Ishikawa (cell line): Measurements from ENCODE around the gene C10orf62.
A peak's percentile ranks its signal among the peaks of the same experiment; 100 is the strongest.

Experiments used
- CEBPB ChIP-seq: IDR thresholded peaks from 2 replicates; pipeline ENCODE4 v1.6.1; 2012
- CREB1 ChIP-seq: IDR thresholded peaks from 2 replicates; pipeline ENCODE4 v1.6.1; 2012; ENCODE audit warnings: low read depth
- EGR1 ChIP-seq: IDR thresholded peaks from 2 replicates; pipeline ENCODE4 v1.6.1; 2012
- EP300 ChIP-seq: IDR thresholded peaks from 2 replicates; pipeline ENCODE4 v1.6.1; 2012; ENCODE audit warnings: borderline replicate concordance
- FOXM1 ChIP-seq: IDR thresholded peaks from 2 replicates; pipeline ENCODE4 v1.6.1; 2012; ENCODE audit warnings: low read depth, borderline replicate concordance
- NFIC ChIP-seq: IDR thresholded peaks from 2 replicates; pipeline ENCODE4 v1.6.1; 2012
- RAD21 ChIP-seq: IDR thresholded peaks from 2 replicates; pipeline ENCODE4 v1.6.1; 2012; ENCODE audit warnings: low read depth
- TAF1 ChIP-seq: IDR thresholded peaks from 2 replicates; pipeline ENCODE4 v1.6.1; 2012; ENCODE audit warnings: low read depth, mild to moderate bottlenecking
- TCF12 ChIP-seq: IDR thresholded peaks from 2 replicates; pipeline ENCODE4 v1.6.1; 2012; ENCODE audit warnings: low read depth
- TEAD4 ChIP-seq: IDR thresholded peaks from 2 replicates; pipeline ENCODE4 v1.6.1; 2012
- YY1 ChIP-seq: IDR thresholded peaks from 2 replicates; pipeline ENCODE4 v1.6.1; 2012; ENCODE audit warnings: low read depth
- ZBTB7A ChIP-seq: IDR thresholded peaks from 2 replicates; pipeline ENCODE4 v1.6.1; 2012; ENCODE audit warnings: low read depth
- TF ChIP-seq, protein P1 (sequence below): IDR thresholded peaks from 2 replicates; pipeline ENCODE4 v1.6.1; 2012
- TF ChIP-seq, protein P2 (sequence below): IDR thresholded peaks from 2 replicates; pipeline ENCODE4 v1.6.1; 2012
- TF ChIP-seq, protein P3 (sequence below): IDR thresholded peaks from 2 replicates; pipeline ENCODE4 v1.6.1; 2012; ENCODE audit warnings: low read depth, mild to moderate bottlenecking

C10orf62 gene

DNA sequence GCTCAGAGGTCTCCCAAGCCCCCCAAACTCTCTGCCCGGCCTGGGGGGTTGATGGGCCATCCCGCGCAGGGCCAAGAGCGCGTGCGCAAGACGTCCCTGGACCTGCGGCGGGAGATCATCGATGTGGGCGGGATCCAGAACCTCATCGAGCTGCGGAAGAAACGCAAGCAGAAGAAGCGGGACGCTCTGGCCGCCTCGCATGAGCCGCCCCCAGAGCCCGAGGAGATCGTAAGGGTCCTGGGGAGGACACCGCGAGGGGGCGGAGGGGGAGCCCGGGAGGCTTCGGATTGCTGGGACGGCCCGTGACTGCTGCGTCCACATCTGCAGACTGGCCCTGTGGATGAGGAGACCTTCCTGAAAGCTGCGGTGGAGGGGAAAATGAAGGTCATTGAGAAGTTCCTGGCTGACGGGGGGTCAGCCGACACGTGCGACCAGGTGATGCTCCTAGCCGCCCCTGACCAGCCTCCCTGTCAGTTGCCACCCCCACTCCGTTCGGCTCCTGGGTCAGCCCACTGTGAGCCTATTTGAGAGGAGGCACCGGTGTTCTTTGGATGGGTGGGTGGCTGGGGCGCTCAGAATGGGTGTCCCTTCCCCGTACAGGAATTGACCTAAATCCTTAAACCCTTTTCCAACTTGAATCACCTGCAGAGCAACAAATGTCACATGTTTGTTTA, 11.2 kb upstream of the C10orf62 start:
- TF ChIP-seq TEAD4 (no peak), EGR1 (no peak), ZBTB7A (no peak), EP300 (no peak), CEBPB (no peak), FOXM1 (no peak), RAD21 (no peak), NFIC (no peak), CREB1 (no peak), YY1 (no peak), TAF1 (no peak), TCF12 (no peak)
- TF ChIP-seq, protein P1, sequence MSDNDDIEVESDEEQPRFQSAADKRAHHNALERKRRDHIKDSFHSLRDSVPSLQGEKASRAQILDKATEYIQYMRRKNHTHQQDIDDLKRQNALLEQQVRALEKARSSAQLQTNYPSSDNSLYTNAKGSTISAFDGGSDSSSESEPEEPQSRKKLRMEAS, result no peak
- TF ChIP-seq, protein P2, sequence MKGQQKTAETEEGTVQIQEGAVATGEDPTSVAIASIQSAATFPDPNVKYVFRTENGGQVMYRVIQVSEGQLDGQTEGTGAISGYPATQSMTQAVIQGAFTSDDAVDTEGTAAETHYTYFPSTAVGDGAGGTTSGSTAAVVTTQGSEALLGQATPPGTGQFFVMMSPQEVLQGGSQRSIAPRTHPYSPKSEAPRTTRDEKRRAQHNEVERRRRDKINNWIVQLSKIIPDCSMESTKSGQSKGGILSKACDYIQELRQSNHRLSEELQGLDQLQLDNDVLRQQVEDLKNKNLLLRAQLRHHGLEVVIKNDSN, result no peak
- TF ChIP-seq, protein P3, sequence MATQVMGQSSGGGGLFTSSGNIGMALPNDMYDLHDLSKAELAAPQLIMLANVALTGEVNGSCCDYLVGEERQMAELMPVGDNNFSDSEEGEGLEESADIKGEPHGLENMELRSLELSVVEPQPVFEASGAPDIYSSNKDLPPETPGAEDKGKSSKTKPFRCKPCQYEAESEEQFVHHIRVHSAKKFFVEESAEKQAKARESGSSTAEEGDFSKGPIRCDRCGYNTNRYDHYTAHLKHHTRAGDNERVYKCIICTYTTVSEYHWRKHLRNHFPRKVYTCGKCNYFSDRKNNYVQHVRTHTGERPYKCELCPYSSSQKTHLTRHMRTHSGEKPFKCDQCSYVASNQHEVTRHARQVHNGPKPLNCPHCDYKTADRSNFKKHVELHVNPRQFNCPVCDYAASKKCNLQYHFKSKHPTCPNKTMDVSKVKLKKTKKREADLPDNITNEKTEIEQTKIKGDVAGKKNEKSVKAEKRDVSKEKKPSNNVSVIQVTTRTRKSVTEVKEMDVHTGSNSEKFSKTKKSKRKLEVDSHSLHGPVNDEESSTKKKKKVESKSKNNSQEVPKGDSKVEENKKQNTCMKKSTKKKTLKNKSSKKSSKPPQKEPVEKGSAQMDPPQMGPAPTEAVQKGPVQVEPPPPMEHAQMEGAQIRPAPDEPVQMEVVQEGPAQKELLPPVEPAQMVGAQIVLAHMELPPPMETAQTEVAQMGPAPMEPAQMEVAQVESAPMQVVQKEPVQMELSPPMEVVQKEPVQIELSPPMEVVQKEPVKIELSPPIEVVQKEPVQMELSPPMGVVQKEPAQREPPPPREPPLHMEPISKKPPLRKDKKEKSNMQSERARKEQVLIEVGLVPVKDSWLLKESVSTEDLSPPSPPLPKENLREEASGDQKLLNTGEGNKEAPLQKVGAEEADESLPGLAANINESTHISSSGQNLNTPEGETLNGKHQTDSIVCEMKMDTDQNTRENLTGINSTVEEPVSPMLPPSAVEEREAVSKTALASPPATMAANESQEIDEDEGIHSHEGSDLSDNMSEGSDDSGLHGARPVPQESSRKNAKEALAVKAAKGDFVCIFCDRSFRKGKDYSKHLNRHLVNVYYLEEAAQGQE, result no peak

DNA sequence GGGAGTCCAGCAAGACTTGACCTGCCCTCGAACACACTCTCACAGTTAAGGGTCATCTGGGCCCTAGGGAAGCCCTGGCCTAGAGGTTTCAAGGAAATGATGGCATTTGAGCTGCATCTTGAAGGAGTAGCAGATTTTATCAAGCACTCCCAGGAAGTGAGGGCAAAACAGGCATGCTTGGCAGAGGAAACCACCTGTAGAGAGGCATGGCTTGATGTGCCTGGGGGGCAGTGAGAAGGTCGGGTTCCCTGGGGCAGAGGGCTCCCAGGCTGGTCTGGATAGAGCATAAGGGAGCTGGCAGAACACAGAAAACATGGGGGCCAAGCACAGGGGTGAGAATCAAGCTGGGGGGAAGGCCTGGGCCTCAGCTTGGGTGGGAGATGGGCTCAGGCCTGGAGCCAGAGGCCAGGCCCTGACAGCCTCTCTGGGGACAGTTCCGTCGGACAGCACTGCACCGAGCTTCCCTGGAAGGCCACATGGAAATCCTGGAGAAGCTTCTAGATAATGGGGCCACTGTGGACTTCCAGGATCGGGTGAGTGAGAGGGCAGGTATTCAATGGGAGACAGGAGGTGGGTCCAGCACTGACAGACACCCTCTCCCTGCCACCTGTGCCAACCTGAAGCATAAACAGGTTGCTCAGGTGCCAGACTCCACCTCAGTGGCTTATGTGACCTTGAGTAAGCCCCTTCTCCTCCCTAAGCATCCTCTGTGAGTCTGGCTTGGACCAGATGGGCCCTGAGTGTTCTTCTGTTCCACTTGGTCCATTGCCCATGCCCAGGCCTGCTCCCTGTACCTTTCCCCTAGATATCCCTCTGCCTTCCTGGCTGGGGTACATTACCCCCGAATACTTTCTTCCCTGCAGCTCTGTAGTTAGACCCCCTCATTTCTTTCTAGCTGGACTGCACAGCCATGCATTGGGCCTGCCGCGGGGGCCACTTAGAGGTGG, 8.8 kb upstream of the C10orf62 start:
- TF ChIP-seq EP300 (no peak), NFIC (no peak), TEAD4 (no peak), RAD21 (no peak), YY1 (no peak), FOXM1 (no peak), CREB1 (no peak), TCF12 (no peak)
- TF ChIP-seq, protein P2, result no peak
- TF ChIP-seq, protein P3, result no peak
- TF ChIP-seq, protein P1, result no peak

DNA sequence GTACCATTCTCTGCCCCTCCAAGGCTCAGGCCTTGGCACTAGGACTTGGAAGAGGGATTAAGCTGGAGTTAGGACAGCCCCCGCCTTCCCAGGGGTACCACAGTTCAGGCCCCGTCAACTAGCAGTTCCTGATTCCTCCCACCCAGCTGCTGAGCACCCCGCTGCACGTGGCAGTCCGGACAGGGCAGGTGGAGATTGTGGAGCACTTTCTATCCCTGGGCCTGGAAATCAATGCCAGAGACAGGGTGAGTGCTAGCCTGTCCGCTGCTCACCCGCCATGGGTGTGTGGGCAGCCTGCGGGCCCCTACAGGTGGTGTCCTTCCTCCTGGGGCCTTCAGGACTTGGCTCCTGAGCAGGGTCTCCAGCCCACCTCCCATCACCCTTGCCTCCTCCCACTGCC, 7.4 kb upstream of the C10orf62 start:
- no peak for TF ChIP-seq TEAD4
- TF ChIP-seq ZBTB7A, result no peak
- no peak for TF ChIP-seq EGR1
- no peak for TF ChIP-seq NFIC
- TF ChIP-seq, protein P3, result no peak
- TF ChIP-seq YY1, result no peak
- TF ChIP-seq TCF12, result no peak
- TF ChIP-seq CREB1, result no peak

DNA sequence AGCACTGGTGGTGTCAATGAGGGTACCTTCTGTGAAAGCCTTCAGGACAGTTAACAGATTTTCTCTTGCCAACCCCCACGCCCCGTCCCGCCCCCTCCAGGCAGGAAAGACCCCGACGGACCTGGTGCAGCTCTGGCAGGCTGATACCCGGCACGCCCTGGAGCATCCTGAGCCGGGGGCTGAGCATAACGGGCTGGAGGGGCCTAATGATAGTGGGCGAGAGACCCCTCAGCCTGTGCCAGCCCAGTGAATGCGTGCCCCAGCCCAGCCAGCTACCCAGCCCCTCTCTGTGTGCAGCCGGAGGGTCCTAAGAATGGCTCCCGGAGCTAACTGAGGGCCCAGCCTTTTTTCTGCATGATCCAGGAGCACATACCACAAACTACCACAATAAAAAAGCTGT, 6.0 kb upstream of the C10orf62 start:
- TF ChIP-seq ZBTB7A, result 0 out of 2 replicates have a peak, but pooled peaks have one; percentile 41
- no peak for TF ChIP-seq NFIC
